Epithelial cell of proximal tubule (primary cell): ENCODE data around the gene NOX3. TPM values are rescaled to one million over a fixed set of nuclear protein-coding genes. Genes with fewer than 3 reads are reported as not detected.
"Not testable (repeated sequence)": the region's sequence is repeated elsewhere in the genome, so short reads cannot be mapped to it uniquely, and the experiment has no call there.

Experiments used
- DNase-seq: peaks from one replicate; pipeline ENCODE4 v3.0.0-alpha.2; 2011; ENCODE audit warnings: low read depth
- H3K4me3 ChIP-seq: 2 replicates; pipeline ENCODE4 v1.5.1; 2011; ENCODE audit warnings: low read depth, mild to moderate bottlenecking, low read length
- total RNA-seq: library from RNA; depleted of rRNA; stranded (reverse); fragments of >200 nt; gene quantifications from 2 replicates; pipeline ENCODE4 v1.2.3, GENCODE V29; 2015
- TF ChIP-seq, protein P1 (sequence below): conservative IDR thresholded peaks from 2 replicates; pipeline ENCODE4 v1.5.1; 2012; ENCODE audit warnings: low read depth, mild to moderate bottlenecking, low read length

Gene NOX3
- total RNA-seq, 1 donor from 2014 or later: not detected

GRCh38 chr6:155466539-155466938, 10.9 kb upstream of the NOX3 start:
- TF ChIP-seq, protein P1, sequence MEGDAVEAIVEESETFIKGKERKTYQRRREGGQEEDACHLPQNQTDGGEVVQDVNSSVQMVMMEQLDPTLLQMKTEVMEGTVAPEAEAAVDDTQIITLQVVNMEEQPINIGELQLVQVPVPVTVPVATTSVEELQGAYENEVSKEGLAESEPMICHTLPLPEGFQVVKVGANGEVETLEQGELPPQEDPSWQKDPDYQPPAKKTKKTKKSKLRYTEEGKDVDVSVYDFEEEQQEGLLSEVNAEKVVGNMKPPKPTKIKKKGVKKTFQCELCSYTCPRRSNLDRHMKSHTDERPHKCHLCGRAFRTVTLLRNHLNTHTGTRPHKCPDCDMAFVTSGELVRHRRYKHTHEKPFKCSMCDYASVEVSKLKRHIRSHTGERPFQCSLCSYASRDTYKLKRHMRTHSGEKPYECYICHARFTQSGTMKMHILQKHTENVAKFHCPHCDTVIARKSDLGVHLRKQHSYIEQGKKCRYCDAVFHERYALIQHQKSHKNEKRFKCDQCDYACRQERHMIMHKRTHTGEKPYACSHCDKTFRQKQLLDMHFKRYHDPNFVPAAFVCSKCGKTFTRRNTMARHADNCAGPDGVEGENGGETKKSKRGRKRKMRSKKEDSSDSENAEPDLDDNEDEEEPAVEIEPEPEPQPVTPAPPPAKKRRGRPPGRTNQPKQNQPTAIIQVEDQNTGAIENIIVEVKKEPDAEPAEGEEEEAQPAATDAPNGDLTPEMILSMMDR: no peak
- DNase-seq: no peak
- no peak overlapping the region for H3K4me3 ChIP-seq

DNA sequence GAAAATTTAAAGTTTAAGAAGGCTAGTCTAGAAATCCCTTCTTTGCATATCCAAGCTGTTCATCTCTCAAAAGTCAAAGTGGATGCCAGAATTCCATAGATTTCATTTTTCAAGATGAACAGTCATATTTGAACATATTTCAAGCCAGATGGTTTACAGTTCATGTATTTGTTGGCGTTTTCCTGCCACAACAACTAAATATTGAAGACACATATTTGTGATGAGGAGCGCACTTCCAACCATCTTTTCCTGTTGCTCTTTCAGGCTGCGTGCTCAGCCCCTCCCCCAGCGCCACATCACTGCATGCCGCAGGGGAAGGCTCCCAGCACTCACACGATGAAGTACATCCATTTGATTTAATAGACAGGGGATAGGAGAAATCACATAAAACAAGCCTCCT, 5.9 kb upstream of the NOX3 start:
- H3K4me3 ChIP-seq: no peak overlapping the region
- TF ChIP-seq, protein P1: no peak
- no peak for DNase-seq

DNA sequence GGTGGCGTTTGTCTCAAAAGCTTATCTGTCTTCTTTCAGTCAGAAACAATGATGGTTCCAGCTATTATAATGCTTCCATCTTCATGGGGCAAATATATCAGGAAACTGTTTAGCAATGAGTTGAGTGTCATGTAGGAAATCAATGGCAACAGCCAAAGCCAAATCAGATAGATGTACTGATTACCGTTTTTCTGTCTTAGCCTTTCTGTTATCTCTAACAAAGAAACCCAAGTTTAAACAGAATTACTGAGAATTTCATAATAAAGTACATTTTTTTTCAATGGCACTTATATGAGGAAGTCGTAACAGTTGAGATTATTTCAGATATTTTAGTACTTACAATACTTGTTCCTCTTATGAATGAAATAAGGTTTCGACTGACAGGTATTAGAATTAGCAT, 1.2 kb downstream of the NOX3 start:
- no peak overlapping the region for H3K4me3 ChIP-seq
- no peak for DNase-seq
- TF ChIP-seq, protein P1: no peak

GRCh38 chr6:155454008-155454407, 1.6 kb downstream of the NOX3 start:
- DNase-seq: no peak
- H3K4me3 ChIP-seq: no peak overlapping the region
- TF ChIP-seq, protein P1: no peak

- no peak overlapping the region for H3K4me3 ChIP-seq
- TF ChIP-seq, protein P1: no peak
- DNase-seq: no peak
Measured at GRCh38 chr6:155452576-155452975, 3.1 kb downstream of the NOX3 start.

GRCh38 chr6:155451530-155451929, 4.1 kb downstream of the NOX3 start:
- H3K4me3 ChIP-seq, DNase-seq: not testable (repeated sequence)

DNA sequence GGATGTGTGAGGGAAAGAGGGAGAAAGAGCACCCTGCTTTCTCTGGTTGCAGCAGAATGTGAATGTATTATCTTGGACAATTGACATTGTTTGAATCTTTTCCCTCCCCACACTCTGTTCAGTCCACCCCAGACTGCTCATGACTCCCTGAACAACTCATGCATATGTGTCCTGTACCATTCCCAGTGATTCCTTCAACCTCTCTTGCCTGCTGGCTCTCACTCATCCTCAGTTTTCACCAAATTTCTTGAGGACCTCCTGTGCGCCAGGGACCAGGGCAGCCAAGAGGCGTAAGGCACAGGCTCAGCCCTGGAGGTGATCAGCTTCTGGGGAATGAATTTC, 5.4 kb downstream of the NOX3 start:
- DNase-seq: no peak
- no peak overlapping the region for H3K4me3 ChIP-seq
- TF ChIP-seq, protein P1: no peak
